ENCODE measurements around the gene CLK1. TPM values are rescaled to one million over a fixed set of nuclear protein-coding genes. Genes with fewer than 3 reads are reported as not detected.
A peak's percentile ranks its signal among the peaks of the same experiment; 100 is the strongest.

CLK1 gene
- polyA plus RNA-seq, 1 donor from 2014 or later: 745 TPM

DNA sequence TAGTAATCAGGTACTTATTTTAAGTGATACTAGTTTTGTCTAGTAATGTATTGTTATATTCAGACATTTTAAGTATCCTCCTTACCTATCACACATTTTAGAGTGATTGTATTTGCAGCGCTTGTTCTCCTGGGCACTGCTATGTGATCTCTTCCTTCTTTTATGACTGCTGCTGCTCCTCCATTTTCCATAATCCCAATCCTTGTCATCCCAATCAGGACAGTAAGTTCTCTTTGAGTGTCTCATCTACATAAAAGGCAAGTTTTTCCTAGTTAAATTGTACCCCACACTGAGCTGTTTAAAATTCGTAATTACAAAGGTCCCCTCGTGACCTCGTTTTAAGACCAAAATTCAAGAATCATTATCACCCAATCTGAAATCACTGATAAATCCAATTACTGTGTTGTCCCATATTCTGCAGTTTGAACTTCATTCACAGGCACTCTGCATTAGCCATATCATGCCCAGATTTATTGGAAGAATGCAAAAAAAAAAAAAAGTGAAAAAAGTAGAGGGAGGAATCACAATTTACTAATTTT is 2.8 kb downstream of the CLK1 start:
- Histone ChIP-seq H2AFZ (ENCODE audit: low read depth, low read length) (no peak overlapping the region), H3K9ac (ENCODE audit: low read length) (peak overlapping the region; percentile 100), H3K27me3 (ENCODE audit: insufficient read depth, low read depth, low read length) (no peaks in the 10 kb centered on the region), H3K9me3 (ENCODE audit: low read length) (no peaks in the 10 kb centered on the region), H3K4me2 (ENCODE audit: low read length) (peak overlapping the region; percentile 87), H3K79me2 (replicated peaks; ENCODE audit: insufficient read depth, low read length) (peaks cover 74% of the 10 kb centered on the region), H3K36me3 (ENCODE audit: insufficient read depth, low read length) (peaks cover 11% of the 10 kb centered on the region), H3K4me3 (ENCODE audit: low read length) (peak overlapping the region; percentile 98), H3K9me2 (ENCODE audit: insufficient read depth, low read length) (no peaks in the 10 kb centered on the region), H4K20me1 (ENCODE audit: insufficient read depth) (peaks cover 48% of the 10 kb centered on the region), H3K27ac (ENCODE audit: low read length) (peak overlapping the region; percentile 100), H3F3A (ENCODE audit: insufficient read depth, low read length, poor library complexity, severe bottlenecking) (peaks cover 4% of the 10 kb centered on the region)
- TF ChIP-seq MXI1 (conservative IDR thresholded peaks at IDR 0.05; ENCODE audit: poor library complexity, severe bottlenecking) (no peak), POLR2AphosphoS5 (IDR thresholded peaks at IDR 0.05) (no peak), EP300 (conservative IDR thresholded peaks at IDR 0.05; ENCODE audit: poor library complexity, severe bottlenecking) (no peak), EZH2 (IDR thresholded peaks at IDR 0.05; ENCODE audit: borderline replicate concordance, insufficient read depth, low read length, poor library complexity, severe bottlenecking) (no peak)
- TF ChIP-seq, protein P1, sequence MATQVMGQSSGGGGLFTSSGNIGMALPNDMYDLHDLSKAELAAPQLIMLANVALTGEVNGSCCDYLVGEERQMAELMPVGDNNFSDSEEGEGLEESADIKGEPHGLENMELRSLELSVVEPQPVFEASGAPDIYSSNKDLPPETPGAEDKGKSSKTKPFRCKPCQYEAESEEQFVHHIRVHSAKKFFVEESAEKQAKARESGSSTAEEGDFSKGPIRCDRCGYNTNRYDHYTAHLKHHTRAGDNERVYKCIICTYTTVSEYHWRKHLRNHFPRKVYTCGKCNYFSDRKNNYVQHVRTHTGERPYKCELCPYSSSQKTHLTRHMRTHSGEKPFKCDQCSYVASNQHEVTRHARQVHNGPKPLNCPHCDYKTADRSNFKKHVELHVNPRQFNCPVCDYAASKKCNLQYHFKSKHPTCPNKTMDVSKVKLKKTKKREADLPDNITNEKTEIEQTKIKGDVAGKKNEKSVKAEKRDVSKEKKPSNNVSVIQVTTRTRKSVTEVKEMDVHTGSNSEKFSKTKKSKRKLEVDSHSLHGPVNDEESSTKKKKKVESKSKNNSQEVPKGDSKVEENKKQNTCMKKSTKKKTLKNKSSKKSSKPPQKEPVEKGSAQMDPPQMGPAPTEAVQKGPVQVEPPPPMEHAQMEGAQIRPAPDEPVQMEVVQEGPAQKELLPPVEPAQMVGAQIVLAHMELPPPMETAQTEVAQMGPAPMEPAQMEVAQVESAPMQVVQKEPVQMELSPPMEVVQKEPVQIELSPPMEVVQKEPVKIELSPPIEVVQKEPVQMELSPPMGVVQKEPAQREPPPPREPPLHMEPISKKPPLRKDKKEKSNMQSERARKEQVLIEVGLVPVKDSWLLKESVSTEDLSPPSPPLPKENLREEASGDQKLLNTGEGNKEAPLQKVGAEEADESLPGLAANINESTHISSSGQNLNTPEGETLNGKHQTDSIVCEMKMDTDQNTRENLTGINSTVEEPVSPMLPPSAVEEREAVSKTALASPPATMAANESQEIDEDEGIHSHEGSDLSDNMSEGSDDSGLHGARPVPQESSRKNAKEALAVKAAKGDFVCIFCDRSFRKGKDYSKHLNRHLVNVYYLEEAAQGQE (IDR thresholded peaks at IDR 0.05; ENCODE audit: borderline replicate concordance): no peak

GRCh38 chr2:200860092-200860795 is 4.2 kb downstream of the CLK1 start:
- Histone ChIP-seq H3K9me3 (ENCODE audit: low read length) (no peaks in the 10 kb centered on the region), H3K36me3 (ENCODE audit: insufficient read depth, low read length) (peaks cover 13% of the 10 kb centered on the region), H3K4me2 (ENCODE audit: low read length) (peak overlapping the region; percentile 87), H3K9ac (ENCODE audit: low read length) (no peak overlapping the region), H2AFZ (ENCODE audit: low read depth, low read length) (no peak overlapping the region), H3K27ac (ENCODE audit: low read length) (no peak overlapping the region), H3K27me3 (ENCODE audit: insufficient read depth, low read depth, low read length) (no peaks in the 10 kb centered on the region), H3K9me2 (ENCODE audit: insufficient read depth, low read length) (no peaks in the 10 kb centered on the region), H3F3A (ENCODE audit: insufficient read depth, low read length, poor library complexity, severe bottlenecking) (peaks cover 4% of the 10 kb centered on the region), H3K79me2 (replicated peaks; ENCODE audit: insufficient read depth, low read length) (peaks cover 80% of the 10 kb centered on the region), H4K20me1 (ENCODE audit: insufficient read depth) (peaks cover 54% of the 10 kb centered on the region), H3K4me3 (ENCODE audit: low read length) (peak overlapping the region; percentile 98)
- TF ChIP-seq EP300 (conservative IDR thresholded peaks at IDR 0.05; ENCODE audit: poor library complexity, severe bottlenecking) (no peak), RAD21 (conservative IDR thresholded peaks at IDR 0.05) (no peak), POLR2AphosphoS5 (IDR thresholded peaks at IDR 0.05) (no peak), EZH2 (IDR thresholded peaks at IDR 0.05; ENCODE audit: borderline replicate concordance, insufficient read depth, low read length, poor library complexity, severe bottlenecking) (no peak), TAF1 (IDR thresholded peaks at IDR 0.05; ENCODE audit: low read depth) (no peak)
- TF ChIP-seq, protein P2, sequence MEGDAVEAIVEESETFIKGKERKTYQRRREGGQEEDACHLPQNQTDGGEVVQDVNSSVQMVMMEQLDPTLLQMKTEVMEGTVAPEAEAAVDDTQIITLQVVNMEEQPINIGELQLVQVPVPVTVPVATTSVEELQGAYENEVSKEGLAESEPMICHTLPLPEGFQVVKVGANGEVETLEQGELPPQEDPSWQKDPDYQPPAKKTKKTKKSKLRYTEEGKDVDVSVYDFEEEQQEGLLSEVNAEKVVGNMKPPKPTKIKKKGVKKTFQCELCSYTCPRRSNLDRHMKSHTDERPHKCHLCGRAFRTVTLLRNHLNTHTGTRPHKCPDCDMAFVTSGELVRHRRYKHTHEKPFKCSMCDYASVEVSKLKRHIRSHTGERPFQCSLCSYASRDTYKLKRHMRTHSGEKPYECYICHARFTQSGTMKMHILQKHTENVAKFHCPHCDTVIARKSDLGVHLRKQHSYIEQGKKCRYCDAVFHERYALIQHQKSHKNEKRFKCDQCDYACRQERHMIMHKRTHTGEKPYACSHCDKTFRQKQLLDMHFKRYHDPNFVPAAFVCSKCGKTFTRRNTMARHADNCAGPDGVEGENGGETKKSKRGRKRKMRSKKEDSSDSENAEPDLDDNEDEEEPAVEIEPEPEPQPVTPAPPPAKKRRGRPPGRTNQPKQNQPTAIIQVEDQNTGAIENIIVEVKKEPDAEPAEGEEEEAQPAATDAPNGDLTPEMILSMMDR (IDR thresholded peaks at IDR 0.05; ENCODE audit: poor library complexity, severe bottlenecking): no peak
- TF ChIP-seq, protein P1 (IDR thresholded peaks at IDR 0.05; ENCODE audit: borderline replicate concordance): no peak

Measured in neural cell (in vitro differentiated cells).